RWPE1 (cell line): ENCODE results near the gene NEURL1B.

Source experiments
- CTCF ChIA-PET: fragments of 350-600 bp; sonication (Branson Sonifier 250); formaldehyde crosslinking; extraction: SDS; loops from one replicate; lab custom pipeline; 2021; lab: Yijun Ruan, JAX
- POLR2A ChIA-PET: fragments of 400-600 bp; formaldehyde crosslinking; extraction: SDS; loops from one replicate; lab custom pipeline; 2020; ENCODE audit warnings: antibody characterized with exemption; ENCODE audit not compliant: low non-redundant PET; lab: Yijun Ruan, JAX
- DNase-seq: peaks from one replicate; pipeline ENCODE4 v3.0.0; 2012; ENCODE audit warnings: low spot score
- H3K27ac ChIP-seq: fragments of 450-650 bp; 2 replicates; pipeline ENCODE4 v1.5.1; 2017
- CTCF ChIP-seq: fragments of 450-650 bp; conservative IDR thresholded peaks from 2 replicates; pipeline ENCODE4 v1.5.1; 2017; ENCODE audit warnings: low read depth, mild to moderate bottlenecking

The NEURL1B gene

GRCh38 chr5:172658961-172659501 is 18.0 kb downstream of the NEURL1B start:
- CTCF ChIA-PET, result no interaction called here
- no peak for TF ChIP-seq CTCF
- POLR2A ChIA-PET, result no interaction called here

GRCh38 chr5:172659570-172659908 is 18.5 kb downstream of the NEURL1B start:
- POLR2A ChIA-PET, result no interaction called here

More at GRCh38 chr5:172658961-172659501, 18.0 kb downstream of the NEURL1B start:
- DNase-seq, result no peak
- H3K27ac ChIP-seq, result peak overlapping the region; percentile 96

GRCh38 chr5:172659909-172660628 is 19.0 kb downstream of the NEURL1B start:
- ChIA-PET CTCF (interaction anchor here (0.5 to 0.7 kb wide), 3 partner anchors 208 to 245 kb away, joined by 3 to 6 read pairs (median 4); no protein-coding TSS in a partner anchor), POLR2A (no interaction called here)
- H3K27ac ChIP-seq, result peak overlapping the region; percentile 96
- DNase-seq, result peak; percentile 84
- TF ChIP-seq CTCF, result no peak

More at GRCh38 chr5:172659570-172659908, 18.5 kb downstream of the NEURL1B start:
- no peak for DNase-seq
- CTCF ChIA-PET, result no interaction called here
- peak overlapping the region; percentile 96 for H3K27ac ChIP-seq
- no peak for TF ChIP-seq CTCF

- ChIA-PET CTCF (interaction anchor here (0.5 to 0.7 kb wide), 2 partner anchors 209 to 226 kb away, joined by 4 to 6 read pairs; no protein-coding TSS in a partner anchor), POLR2A (no interaction called here)
- no peak for TF ChIP-seq CTCF
- peak overlapping the region; percentile 96 for H3K27ac ChIP-seq
- DNase-seq, result no peak
Measured at GRCh38 chr5:172660974-172661373, 19.9 kb downstream of the NEURL1B start.

- CTCF ChIA-PET, result no interaction called here
- H3K27ac ChIP-seq, result peak overlapping the region; percentile 96; the same call in 1 of the 2 replicates
- TF ChIP-seq CTCF, result no peak
- POLR2A ChIA-PET, result no interaction called here
- DNase-seq, result no peak
Measured at GRCh38 chr5:172661526-172661925, 20.5 kb downstream of the NEURL1B start.

GRCh38 chr5:172662596-172662995 is 21.5 kb downstream of the NEURL1B start:
- TF ChIP-seq CTCF, result no peak
- ChIA-PET POLR2A (no interaction called here), CTCF (no interaction called here)
- DNase-seq, result no peak
- H3K27ac ChIP-seq, result peak overlapping the region; percentile 11; the same call in 1 of the 2 replicates
